ENCODE data around the gene PPP1R15B.

The PPP1R15B gene

DNA sequence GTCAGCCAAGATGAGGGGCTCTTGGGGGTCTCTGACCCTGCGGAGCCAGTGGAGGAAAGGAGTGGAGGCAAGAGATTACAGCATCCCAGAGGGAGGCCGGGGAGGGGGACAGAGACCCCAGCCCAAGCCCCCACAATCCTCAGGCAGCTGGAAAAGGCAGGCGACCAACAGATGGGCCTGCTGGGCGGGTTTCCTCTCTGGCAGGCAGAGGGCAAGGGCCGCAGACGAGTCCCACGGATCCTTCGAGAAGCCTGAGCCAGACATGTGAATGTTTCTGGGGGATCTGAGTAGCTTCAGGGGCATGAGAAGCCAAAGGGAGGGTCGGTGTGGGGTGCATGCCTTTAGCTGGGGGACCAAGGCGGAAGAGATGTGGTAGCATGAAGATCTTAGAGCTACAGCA is 49.8 kb downstream of the PPP1R15B start:
- DNase-seq: no peak

DNA sequence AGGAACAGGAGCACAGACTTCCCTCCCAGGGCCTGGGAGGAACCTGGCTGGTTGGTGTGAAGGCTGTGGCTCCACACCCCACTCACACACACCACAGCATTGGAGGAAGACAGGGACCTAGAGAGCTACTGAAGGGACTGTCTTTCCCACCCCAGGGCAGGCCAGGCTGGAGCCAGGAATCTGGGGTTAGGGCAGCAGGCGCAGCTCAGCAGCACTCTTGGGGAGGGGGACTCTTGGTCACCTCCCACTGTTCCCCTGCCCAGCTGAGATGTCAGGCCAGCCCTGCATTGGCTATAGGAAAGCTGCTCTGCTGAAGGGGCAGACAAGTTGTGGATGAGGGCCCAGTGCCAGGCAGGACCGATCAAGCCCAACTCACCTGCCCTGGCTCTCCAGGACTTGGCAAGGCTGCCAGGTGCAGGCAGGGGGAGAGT is 50.3 kb downstream of the PPP1R15B start:
- no peak for DNase-seq

DNA sequence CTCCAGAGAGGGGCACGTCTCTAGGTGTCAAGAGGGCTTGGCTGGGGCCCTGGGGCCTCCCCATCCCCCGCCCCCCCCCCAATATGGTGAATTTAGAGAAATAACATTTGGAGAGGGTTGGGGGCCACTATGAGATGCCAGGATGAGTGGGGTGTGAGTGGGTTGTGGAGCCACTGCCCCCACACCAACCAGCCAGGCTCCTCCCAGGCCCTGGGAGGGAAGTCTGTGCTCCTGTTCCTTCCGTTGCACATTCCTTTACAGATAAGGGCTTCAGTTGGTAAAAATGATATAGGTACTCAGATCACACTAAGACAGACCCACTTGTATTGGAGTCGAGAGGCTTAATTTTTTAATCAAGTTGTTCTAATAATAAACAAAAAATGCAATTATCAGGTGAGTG is 51.3 kb downstream of the PPP1R15B start:
- no peak for DNase-seq

DNA sequence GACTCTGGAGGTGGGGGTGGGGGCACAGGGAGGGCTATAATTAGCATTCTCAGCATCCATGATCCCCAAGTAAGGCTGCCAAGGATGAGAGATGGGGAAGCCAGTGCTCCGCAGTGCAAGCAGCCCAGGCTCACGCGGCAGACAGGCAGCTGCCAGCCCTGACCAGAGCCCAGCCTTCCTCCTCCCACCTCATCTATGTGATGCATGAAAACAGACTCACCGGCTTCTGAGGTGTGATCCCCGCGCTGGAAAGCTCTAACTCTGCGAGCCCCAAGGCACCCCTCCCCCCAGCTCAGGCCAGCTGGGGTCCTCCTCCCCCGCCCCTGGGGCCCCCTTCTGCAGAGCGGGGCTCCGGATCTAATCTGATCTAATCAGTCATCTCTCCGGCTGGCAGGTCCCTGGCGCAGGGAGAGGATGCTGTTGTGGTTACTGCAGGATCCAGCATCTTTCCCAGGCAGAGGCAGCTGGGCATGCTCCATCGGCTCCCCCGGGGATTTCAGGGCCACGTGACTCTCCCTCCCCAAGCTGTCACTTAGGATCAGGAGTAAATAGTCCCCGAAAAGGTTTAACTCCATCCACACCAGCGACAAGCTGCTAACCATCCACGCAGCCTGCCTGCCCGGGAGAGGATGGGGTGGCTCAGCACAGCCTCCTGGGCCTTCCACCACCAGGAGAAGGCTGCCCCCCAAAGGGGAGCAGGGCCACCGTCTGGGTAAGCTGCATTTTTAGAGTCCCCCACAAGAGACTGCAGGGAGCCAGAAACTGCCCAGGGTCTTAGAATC is 52.0 kb downstream of the PPP1R15B start, which contains the start of gene PLEKHA6:
TSS of gene PLEKHA6 (minus strand) at position 456 of the 782 bp plus-strand sequence. CDS start 86,202 bp downstream, outside the sequence.
- DNase-seq: peak; percentile 75 to 97 (median 85)

DNA sequence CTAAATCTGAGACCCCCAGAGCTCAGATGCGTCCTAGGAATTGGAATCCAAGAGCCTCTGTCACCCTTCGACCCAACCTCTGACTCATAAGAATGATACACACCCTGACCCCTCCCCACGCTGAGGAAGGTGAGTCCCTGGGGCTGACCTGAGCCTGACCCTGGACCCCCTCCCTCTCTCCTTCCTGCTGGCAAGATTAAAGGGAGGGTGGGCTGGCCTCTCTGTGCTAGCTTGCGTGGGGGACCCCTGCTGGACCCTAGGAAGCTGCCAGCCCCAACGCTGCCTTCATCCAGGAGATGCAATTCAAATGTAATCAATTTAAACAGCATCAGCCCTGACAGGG is 52.5 kb downstream of the PPP1R15B start:
- DNase-seq: no peak

DNA sequence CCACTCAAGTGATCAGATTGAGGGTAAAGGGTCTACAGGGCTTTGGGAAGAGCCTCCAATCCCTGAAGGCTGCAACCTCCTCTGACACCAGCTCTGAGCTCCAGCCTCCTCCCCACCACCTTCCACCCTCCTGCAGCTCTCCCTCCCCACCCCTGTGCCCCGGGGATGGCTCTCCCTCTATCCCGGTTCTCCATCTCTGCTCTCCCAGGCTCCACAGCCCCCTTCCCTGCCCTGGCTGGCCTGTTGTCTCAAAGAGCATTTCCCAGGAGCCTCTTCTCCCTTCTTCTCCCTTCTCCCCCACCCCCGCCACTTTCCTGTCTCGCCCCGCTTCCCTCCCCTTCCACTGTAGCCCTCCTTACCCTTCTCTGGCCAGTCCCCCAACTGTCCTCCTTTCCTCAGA is 53.0 kb downstream of the PPP1R15B start:
- DNase-seq: no peak

DNA sequence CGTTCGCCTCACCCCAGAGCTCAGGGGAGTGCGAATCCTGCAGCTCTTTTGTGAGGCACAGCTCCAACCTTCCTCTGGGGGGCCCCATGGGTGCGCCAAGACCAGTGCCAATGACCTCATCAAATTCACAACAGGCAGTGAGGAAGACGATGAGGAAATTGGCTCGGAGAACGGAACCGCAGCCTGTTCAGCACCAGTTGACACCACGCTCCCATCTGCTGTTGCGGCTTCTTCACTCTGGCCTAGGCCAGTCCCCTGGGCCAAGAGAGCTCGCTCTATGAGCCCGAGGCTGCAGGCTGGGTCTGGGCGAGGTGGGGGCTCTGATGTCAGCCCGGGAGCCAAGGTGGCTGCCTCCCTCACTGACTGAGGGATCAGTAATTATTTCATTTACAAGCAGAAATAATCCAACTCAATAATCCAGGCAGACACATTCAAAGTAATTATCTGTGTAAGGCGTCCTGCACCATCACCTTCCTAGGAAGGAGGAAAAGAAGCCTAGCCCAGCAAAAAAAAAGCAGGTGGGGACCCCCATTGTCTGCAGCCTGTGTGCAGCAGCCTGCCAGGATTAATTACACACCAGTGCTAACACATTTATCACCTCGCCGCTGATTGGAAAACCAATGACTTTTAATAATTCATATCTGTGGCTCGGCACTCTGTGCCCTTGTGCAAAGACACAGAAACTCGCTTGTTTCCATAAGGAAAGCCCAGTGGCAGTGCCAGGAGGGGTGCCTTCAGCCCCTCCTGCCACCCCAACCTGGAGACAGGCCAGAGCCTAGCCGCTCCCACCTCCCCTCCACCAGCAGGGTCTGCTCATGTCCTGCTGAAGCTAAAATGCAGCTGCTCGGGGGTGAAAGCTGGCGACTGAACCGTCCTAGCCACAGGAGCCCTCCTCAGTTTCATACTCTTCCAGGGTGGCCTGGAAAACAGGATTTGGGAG is 53.8 kb downstream of the PPP1R15B start:
- DNase-seq: peak in 2 of 3 experiments; percentile 37 to 78

DNA sequence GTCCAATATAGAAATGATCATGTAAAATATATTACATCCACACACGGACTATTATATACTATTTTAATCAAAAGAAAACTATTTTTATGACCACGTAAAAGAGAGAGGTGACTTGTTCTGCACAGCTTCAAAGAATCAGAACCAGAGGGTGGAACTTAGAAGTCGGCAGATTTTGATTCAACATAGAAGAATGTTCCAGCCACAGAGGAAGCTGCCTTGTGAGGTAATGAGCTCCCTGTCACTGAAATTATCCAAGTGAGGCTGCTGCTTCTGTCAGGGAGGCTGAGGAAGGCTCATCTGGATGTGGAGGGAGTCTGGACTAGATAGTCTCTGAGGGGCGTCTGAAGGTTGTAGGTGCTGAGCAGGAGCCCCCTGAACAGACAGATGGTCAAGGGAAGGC is 54.6 kb downstream of the PPP1R15B start:
- no peak for DNase-seq

DNA sequence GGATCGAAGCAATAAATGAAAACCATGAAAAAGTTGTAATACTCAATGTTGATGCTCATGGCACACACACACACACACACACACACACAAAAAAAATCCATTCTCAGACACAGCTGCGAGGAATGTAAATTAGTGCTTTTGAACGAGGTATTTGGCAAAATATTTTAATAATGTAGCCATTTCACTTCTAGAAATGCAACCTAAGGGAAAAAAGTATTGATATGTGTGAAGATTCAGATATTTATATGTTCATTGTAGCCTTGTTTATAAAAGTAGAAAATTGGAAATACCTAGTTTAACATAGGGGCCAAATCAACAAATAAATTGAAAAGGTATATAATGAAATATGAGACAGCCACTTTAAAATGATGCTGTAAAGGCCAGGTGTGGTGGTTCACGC is 55.7 kb downstream of the PPP1R15B start:
- DNase-seq: no peak

DNA sequence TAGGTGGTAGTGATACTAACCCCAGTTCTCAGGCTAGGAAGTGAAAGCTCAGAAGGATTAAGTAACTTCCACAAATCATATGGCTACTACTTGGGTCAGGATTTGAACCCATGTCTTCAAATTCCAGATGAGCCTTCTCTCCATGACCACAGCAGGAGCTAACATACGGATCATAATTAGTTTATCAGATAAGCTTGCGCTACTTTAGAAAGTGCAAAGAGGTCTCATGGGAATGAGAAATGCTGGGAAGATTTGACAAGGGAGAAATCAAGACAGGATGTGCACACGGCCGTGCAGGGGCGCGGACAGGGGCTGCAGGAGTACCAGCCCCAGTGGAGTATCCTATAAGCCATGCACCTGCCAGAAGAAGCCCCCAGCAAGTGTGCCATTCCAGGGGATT is 57.0 kb downstream of the PPP1R15B start:
- no peak for DNase-seq

Measured in NCI-H1417 (cell line).